H1 (cell line): ENCODE data around the gene RUVBL1. TPM values are rescaled to one million over a fixed set of nuclear protein-coding genes. Genes with fewer than 3 reads are reported as not detected.

Experiments used
- HDAC6 ChIP-seq: IDR thresholded peaks from one replicate; pipeline ENCODE4 v1.7.1; 2012; ENCODE audit warnings: low read depth, mild to moderate bottlenecking, inconsistent platforms, low read length, moderate library complexity
- SIN3A ChIP-seq, 2 experiments: IDR thresholded peaks in 1 of 2; conservative IDR thresholded peaks in 1 of 2; 2 replicates each; pipeline ENCODE4 v1.6.1; 2011 to 2012; ENCODE audit warnings: low read length in 2 of 2, improper control_type of control experiment in 1 of 2, low read depth in 1 of 2, mild to moderate bottlenecking in 1 of 2
- TBP ChIP-seq: IDR thresholded peaks from 2 replicates; pipeline ENCODE4 v1.6.1; 2011; ENCODE audit warnings: low read depth, low read length, improper control_type of control experiment
- polyA plus RNA-seq, 7 experiments: library from polyadenylated mRNA; depleted of rRNA in 3 of 7; stranded (reverse) in 5 of 7; unstranded in 2 of 7; fragments of >200 nt in 5 of 7; fragments of 200-250 nt in 2 of 7; gene quantifications; 1 replicate in 5 of 7; 2 replicates in 1 of 7; 4 replicates in 1 of 7; pipeline versions ENCODE4 v1.2.1 to v1.2.3, GENCODE V29; 2011 to 2013; ENCODE audit warnings: missing spikeins in 2 of 7, mixed read lengths in 2 of 7
- total RNA-seq: library from RNA; stranded (reverse); fragmentation: NEBNext Ultra II Directional; extraction: Animal tissue kit (Norgen Biotek cat#: 25700); gene quantifications from 2 replicates; pipeline ENCODE4 v1.2.1, GENCODE V29; 2021

Gene RUVBL1
- total and polyA plus RNA-seq, 2 of the 8 experiments (the other 6 are each of a cell fraction or from before 2014, with no cell fraction given) = 112 to 135 TPM

GRCh38 chr3:128081226-128081625, 42.4 kb downstream of the RUVBL1 start (continued):
- TF ChIP-seq SIN3A (conservative IDR thresholded peaks at IDR 0.05 in 1 of 2, IDR thresholded peaks at IDR 0.05 in 1 of 2; ENCODE audit: low read depth in 1 of 2, low read length in 2 of 2) (no peak), TBP (no peak), HDAC6 (no peak)
